Caki2 (cell line): Measurements from ENCODE around the gene ZNF793. TPM values are rescaled to one million over a fixed set of nuclear protein-coding genes. Genes with fewer than 3 reads are reported as not detected.
A peak's percentile ranks its signal among the peaks of the same experiment; 100 is the strongest.

Source experiments
- DNase-seq: peaks from one replicate; pipeline ENCODE4 v3.0.0-alpha.2; 2015; ENCODE audit warnings: low read depth
- in situ Hi-C: cut with HindIII; loops from 2 replicates; pipeline ENCODE4 v1.10.0; 2016; ENCODE audit warnings: low sequenced_read_pairs, low pct_unique_long_range_greater_than_20kb, mixed read lengths
- total RNA-seq: library from RNA; depleted of rRNA; stranded (reverse); fragments of >200 nt; shearing (Covaris generic); gene quantifications from 2 replicates; pipeline ENCODE4 v1.2.3, GENCODE V29; 2014; ENCODE audit warnings: low replicate concordance; rRNA removed

ZNF793 gene
- 0.78 and 0.95 TPM in 2 replicates for total RNA-seq

- peak; percentile 87 for DNase-seq
- in situ Hi-C loops = no loop called here
Observed at GRCh38 chr19:37506387-37507166, at the start of gene ZNF793. Gene ZNF793, plus strand, starts transcription at chr19:37506939. Its CDS starts 16,501 bp downstream, at chr19:37523440.

GRCh38 chr19:37466277-37466797, 40.4 kb upstream of the ZNF793 start:
- in situ Hi-C loops = no loop called here
- no peak for DNase-seq

- in situ Hi-C loops = no loop called here
- peak; percentile 95 for DNase-seq
Observed at GRCh38 chr19:37466798-37467607, 39.7 kb upstream of the ZNF793 start, which contains the start of gene ZNF569. Gene ZNF569, minus strand, starts transcription at chr19:37467444. Its CDS starts 22,523 bp downstream, at chr19:37444921.

GRCh38 chr19:37467608-37468090, 39.1 kb upstream of the ZNF793 start:
- in situ Hi-C loops = no loop called here
- no peak for DNase-seq

- peak; percentile 91 for DNase-seq
- in situ Hi-C loops = no loop called here
Observed at GRCh38 chr19:37468961-37469777, 37.6 kb upstream of the ZNF793 start, which contains the start of gene ZNF570. Gene ZNF570, plus strand, starts transcription at chr19:37469356. Its CDS starts 999 bp downstream, at chr19:37470355.

- peak; percentile 19 for DNase-seq
- in situ Hi-C loops = no loop called here
Observed at GRCh38 chr19:37470216-37470615, 36.5 kb upstream of the ZNF793 start.

GRCh38 chr19:37472165-37472564, 34.6 kb upstream of the ZNF793 start:
- in situ Hi-C loops = no loop called here
- DNase-seq = no peak

GRCh38 chr19:37484406-37485168, 22.2 kb upstream of the ZNF793 start:
- in situ Hi-C loops = no loop called here
- DNase-seq = peak; percentile 35

- no peak for DNase-seq
- in situ Hi-C loops = no loop called here
Observed at GRCh38 chr19:37492213-37492612, 14.5 kb upstream of the ZNF793 start.

GRCh38 chr19:37505958-37506386, 767 bp upstream of the ZNF793 start:
- in situ Hi-C loops = no loop called here
- DNase-seq = no peak

- no peak for DNase-seq
- in situ Hi-C loops = no loop called here
Observed at GRCh38 chr19:37507167-37507464, 377 bp downstream of the ZNF793 start.

- in situ Hi-C loops = no loop called here
- DNase-seq = no peak
Observed at GRCh38 chr19:37511186-37511585, 4.4 kb downstream of the ZNF793 start.

GRCh38 chr19:37511821-37512220, 5.1 kb downstream of the ZNF793 start:
- DNase-seq = no peak
- in situ Hi-C loops = no loop called here

GRCh38 chr19:37513397-37513796, 6.7 kb downstream of the ZNF793 start:
- DNase-seq = no peak

GRCh38 chr19:37519890-37520289, 13.2 kb downstream of the ZNF793 start:
- DNase-seq = peak; percentile 52
- in situ Hi-C loops = no loop called here

More at GRCh38 chr19:37513397-37513796, 6.7 kb downstream of the ZNF793 start:
- in situ Hi-C loops = no loop called here

GRCh38 chr19:37537391-37537947, 30.7 kb downstream of the ZNF793 start:
- in situ Hi-C loops = no loop called here
- DNase-seq = peak; percentile 20
